Activated T-helper 1 cell treated with anti-CD3 and anti-CD28 coated beads, Interleukin-12 subunit alpha, Interleukin-12 subunit beta, Interleukin-2, Interleukin-4 antibody, amounts not matched to agents 30 ng/mL and 10 ng/mL and 1 ng/mL, durations not matched to agents 14 hours and 24 hours and 36 hours (primary cell): ENCODE data around the gene FRS3. TPM values are rescaled to one million over a fixed set of nuclear protein-coding genes. Genes with fewer than 3 reads are reported as not detected.
"Not testable (repeated sequence)": the region's sequence is repeated elsewhere in the genome, so short reads cannot be mapped to it uniquely, and the experiment has no call there.

Experiments used
- DNase-seq: peaks from one replicate; pipeline ENCODE4 v3.0.0; 2021; ENCODE audit warnings: low spot score
- H3K27ac Mint-ChIP-seq: one replicate; pipeline ENCODE4 v1.8.0; 2021; ENCODE audit warnings: mild to moderate bottlenecking, mixed read lengths
- H3K27me3 Mint-ChIP-seq: one replicate; pipeline ENCODE4 v1.8.0; 2022; ENCODE audit warnings: mild to moderate bottlenecking, moderate library complexity, mixed read lengths; ENCODE audit not compliant: insufficient read depth
- H3K36me3 Mint-ChIP-seq: one replicate; pipeline ENCODE4 v1.8.0; 2021; ENCODE audit warnings: low read depth, mixed read lengths
- H3K4me1 Mint-ChIP-seq: one replicate; pipeline ENCODE4 v1.8.0; 2021; ENCODE audit warnings: low read depth, mixed read lengths
- H3K4me3 Mint-ChIP-seq: one replicate; pipeline ENCODE4 v1.8.0; 2021; ENCODE audit warnings: mild to moderate bottlenecking, moderate library complexity, mixed read lengths
- H3K9me3 Mint-ChIP-seq: one replicate; pipeline ENCODE4 v1.8.0; 2021; ENCODE audit warnings: mixed read lengths
- intact Hi-C: fragments of 100-400 bp; cut with micrococcal nuclease; formaldehyde crosslinking; loops from one replicate; pipeline ENCODE4 v1.15.1; 2024
- total RNA-seq: library from RNA; stranded (reverse); gene quantifications from 2 replicates; pipeline ENCODE4 v1.2.3, GENCODE V29; 2022

The FRS3 gene
- total RNA-seq, 1 donor from 2014 or later = 5.3 TPM

DNA sequence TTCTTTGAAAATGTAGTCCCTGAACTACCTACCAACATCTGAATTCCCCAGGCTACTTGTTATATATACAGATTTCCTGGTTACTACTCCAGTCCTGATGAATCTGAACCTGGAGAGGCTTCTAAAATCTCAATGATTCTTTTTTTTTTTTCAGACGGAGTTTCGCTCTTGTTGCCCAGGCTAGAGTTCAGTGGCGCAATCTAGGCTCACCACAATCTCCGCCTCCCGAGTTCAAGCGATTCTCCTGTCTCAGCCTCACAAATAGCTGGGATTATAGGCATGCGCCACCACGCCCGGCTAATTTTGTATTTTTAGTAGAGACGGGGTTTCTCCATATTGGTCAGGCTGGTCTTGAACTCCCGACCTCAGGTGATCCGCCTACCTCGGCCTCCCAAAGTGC, 32.2 kb upstream of the FRS3 start:
- H3K4me1 Mint-ChIP-seq, DNase-seq, H3K4me3 Mint-ChIP-seq, H3K36me3 Mint-ChIP-seq, H3K9me3 Mint-ChIP-seq, H3K27ac Mint-ChIP-seq, intact Hi-C loops, H3K27me3 Mint-ChIP-seq: not testable (repeated sequence)

DNA sequence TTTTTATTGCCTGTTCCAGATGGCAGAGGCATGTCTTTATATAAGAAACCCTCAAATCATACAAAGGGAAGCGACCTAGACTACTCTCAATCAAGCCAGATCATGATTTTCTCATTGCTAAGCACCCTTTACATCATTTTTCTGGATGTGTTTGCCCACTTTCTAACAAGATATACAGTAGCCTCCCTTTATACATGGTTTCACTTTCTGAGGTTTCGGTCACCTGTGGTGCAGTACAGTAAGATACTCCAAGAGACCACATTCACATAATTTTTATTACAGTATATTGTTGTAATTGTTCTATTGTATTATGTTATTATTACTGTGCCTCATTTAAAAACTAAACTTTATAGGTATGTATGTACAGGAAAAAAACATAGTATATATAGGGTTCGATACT, 31.4 kb upstream of the FRS3 start:
- H3K4me3 Mint-ChIP-seq = no peak overlapping the region
- no peak overlapping the region for H3K27ac Mint-ChIP-seq
- H3K27me3 Mint-ChIP-seq = no peaks in the 10 kb centered on the region
- H3K36me3 Mint-ChIP-seq = no peaks in the 10 kb centered on the region
- no peaks in the 10 kb centered on the region for H3K9me3 Mint-ChIP-seq
- no peak for DNase-seq
- H3K4me1 Mint-ChIP-seq = no peaks in the 10 kb centered on the region
- intact Hi-C loops = no loop called here

DNA sequence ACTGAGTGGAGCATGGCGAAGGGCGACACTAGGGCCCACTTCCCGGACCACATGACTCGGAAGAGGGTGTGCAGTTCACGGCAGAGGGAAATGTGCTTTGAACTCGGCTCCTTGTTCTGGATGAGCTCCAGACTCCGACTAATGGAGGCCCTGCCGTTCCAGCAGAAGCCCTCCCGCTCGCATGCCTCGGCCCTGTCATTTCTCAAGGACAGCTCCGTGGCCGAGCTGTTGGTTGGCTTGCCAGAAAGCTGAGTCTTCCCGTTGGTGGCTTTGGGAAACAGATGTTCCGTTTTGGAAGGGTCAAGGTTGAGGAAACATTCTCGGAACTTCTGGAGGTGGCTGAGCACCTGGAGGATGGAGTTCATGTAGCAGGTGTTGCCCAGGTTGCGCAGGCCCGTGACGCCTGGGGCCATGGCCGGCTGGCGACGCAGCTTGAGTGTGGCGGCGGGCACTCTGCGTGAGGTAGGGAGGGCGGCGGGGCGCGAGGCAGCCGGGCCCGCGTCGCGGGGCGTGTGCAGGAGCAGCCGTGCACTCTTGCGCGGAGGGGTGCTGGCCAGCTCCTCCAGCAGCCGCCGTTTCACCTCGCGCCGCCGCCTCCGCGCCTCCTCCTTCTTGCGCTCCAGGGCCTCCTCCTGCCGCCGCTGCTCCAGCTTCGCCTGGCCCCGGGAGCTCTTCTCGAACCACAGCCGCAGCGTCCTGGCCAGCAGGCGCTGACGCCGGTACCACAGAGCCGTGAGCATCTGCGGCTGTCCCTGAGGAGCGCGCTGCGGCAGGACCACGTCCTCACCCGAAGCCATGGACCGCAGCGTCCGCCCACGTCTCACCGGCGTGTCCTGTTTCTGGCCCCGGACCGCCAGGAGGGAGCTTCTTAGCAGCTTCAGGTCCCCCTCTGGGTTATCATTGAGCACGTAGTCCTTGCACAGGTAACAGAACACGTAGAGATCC, 26.4 kb upstream of the FRS3 start:
- Mint-ChIP-seq H3K9me3 (no peaks in the 10 kb centered on the region), H3K27ac (no peak overlapping the region), H3K27me3 (no peaks in the 10 kb centered on the region), H3K36me3 (no peaks in the 10 kb centered on the region), H3K4me1 (no peaks in the 10 kb centered on the region), H3K4me3 (no peak overlapping the region)
- DNase-seq = no peak
- intact Hi-C loops = no loop called here

DNA sequence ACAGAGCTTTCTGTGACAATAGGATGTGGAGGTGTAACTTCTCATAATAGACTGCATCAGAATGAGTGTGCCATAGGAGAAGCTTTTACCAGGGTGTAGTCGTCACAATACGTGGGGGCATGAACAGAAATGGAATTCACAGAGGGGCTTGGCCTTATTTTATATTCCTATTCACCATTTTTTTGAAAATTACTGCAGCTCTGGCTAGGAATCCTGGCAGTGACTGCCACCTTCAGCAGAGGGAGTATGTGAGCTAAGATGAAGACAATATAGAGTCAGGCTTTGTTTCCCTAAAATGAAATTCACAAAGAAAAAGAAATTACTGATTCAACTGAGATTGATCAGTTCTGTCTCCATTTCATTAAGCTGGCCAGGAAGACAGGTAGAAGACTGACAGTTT, 21.7 kb upstream of the FRS3 start:
- no peaks in the 10 kb centered on the region for H3K4me1 Mint-ChIP-seq
- no peak overlapping the region for H3K4me3 Mint-ChIP-seq
- no peaks in the 10 kb centered on the region for H3K9me3 Mint-ChIP-seq
- no peak overlapping the region for H3K27ac Mint-ChIP-seq
- intact Hi-C loops = loop anchor here (1.0 kb wide), 1 partner anchor 243 kb away; no protein-coding TSS in a partner anchor
- H3K36me3 Mint-ChIP-seq = peaks cover 2% of the 10 kb centered on the region
- H3K27me3 Mint-ChIP-seq = no peaks in the 10 kb centered on the region
- no peak for DNase-seq

DNA sequence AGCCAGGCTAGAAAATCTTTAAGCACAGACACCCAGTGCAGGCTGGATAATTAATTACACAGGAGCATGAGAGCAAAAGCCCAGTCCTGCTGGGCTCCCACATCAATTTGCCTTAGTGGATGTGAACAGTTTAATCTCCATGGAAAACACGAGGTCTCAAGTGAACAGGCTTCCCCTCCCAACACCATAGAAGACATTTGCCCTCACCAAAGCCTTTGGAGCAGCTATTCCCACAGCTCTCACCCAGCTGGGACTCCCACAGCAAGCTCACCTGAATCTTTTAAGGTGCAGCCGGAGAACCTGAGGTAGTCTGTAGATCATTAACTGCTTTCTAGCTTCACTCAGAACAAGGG, 19.8 kb upstream of the FRS3 start:
- Mint-ChIP-seq H3K36me3 (peaks cover 7% of the 10 kb centered on the region), H3K4me1 (no peaks in the 10 kb centered on the region), H3K27me3 (no peaks in the 10 kb centered on the region), H3K4me3 (no peak overlapping the region), H3K27ac (no peak overlapping the region), H3K9me3 (no peaks in the 10 kb centered on the region)
- DNase-seq = no peak
- intact Hi-C loops = no loop called here

DNA sequence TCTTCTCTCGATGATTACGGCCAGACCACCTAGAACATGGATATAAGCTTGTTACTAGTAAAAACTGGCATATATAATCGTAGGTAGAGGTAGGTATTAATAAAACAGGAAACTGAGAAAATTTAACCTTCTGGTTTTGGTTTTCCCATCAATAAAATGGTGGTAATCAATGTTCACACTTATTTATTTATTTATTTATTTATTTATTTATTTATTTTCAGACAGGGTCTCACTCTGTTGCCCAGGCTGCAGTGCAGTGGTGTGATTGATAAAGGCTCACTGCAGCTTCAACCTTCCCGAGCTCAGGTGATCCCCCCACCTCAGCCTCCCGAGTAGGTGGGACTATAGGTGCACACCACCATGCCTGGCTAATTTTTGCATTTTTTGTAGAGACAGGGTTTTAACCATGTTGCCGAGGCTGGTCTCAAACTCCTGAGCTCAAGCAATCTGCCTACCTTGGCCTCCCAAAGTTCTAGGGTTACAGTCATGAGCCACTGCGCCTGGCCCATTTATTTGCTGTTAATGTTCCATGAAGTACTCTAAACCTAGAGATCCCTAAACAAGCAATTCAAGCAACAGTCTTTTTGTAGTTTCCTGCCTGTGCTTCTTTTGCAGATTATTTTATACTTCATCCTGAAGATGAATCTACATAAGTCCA, 19.3 kb upstream of the FRS3 start:
- no peak overlapping the region for H3K27ac Mint-ChIP-seq
- H3K4me3 Mint-ChIP-seq = no peak overlapping the region
- H3K36me3 Mint-ChIP-seq = peaks cover 7% of the 10 kb centered on the region
- DNase-seq = no peak
- H3K27me3 Mint-ChIP-seq = no peaks in the 10 kb centered on the region
- H3K9me3 Mint-ChIP-seq = no peaks in the 10 kb centered on the region
- no peaks in the 10 kb centered on the region for H3K4me1 Mint-ChIP-seq
- intact Hi-C loops = no loop called here

DNA sequence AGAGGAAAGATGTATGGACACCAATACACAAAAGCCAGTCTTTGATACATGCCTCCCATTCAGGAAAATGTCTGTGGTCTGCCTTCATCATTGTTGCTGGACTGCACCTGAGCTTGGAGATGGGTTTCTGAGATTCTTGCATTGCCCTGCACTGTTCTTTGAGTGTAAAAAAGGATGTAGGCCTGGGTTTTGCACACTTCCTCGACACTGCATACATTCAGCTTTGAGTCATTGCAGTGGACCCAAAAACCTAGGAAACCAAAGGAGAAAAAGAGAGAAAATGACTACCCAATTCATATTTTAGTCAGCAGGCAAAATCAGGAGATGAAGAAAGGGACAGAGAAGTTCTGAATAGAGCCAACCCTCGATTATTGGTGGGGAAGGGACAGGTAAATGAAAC, 16.8 kb upstream of the FRS3 start:
- Mint-ChIP-seq H3K9me3 (no peaks in the 10 kb centered on the region), H3K36me3 (peaks cover 17% of the 10 kb centered on the region), H3K27ac (no peak overlapping the region), H3K27me3 (no peaks in the 10 kb centered on the region), H3K4me3 (no peak overlapping the region), H3K4me1 (no peaks in the 10 kb centered on the region)
- no peak for DNase-seq
- intact Hi-C loops = no loop called here

DNA sequence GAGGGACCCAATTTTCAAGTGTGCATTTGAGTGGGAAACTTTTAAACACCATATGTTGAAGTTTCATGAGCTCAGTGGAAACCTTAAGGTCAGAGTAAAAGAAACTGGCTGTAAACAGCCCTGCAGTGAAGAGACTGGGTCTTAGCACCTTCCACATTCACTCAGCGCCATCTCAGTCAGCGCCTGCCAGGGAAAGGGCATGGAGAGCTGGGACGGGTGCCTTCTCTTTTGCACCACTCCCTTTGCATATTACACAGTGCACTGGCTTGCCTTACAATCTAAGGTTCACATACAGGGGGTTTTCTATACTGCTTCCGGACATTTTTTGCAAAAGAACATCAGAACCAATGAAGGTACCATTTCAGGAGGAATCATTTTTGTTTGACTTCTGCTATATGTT, 12.3 kb upstream of the FRS3 start:
- no peaks in the 10 kb centered on the region for H3K9me3 Mint-ChIP-seq
- peaks cover 35% of the 10 kb centered on the region for H3K36me3 Mint-ChIP-seq
- intact Hi-C loops = no loop called here
- no peak overlapping the region for H3K4me3 Mint-ChIP-seq
- no peak overlapping the region for H3K27ac Mint-ChIP-seq
- H3K27me3 Mint-ChIP-seq = peaks cover 1% of the 10 kb centered on the region
- no peak for DNase-seq
- H3K4me1 Mint-ChIP-seq = peaks cover 17% of the 10 kb centered on the region

DNA sequence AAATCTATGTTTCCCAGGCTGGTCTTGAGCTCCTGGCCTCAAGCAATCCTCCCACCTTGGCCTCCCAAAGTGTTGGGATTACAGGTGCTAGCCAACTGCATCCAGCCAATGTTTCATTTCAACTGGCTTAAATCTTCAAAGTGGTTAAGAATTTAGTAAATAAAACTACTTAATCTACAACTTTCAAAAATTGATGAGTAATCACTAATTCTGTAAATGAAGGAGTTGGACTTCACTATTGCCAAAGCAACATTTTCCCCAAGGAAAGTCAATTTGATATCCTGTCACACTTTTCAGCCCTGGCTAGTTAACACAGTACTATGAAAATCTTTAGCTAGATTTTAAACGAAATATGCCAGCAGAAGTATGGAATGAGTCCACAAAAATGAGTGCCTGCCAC, 11.6 kb upstream of the FRS3 start:
- H3K27me3 Mint-ChIP-seq = peaks cover 3% of the 10 kb centered on the region
- no peak overlapping the region for H3K4me3 Mint-ChIP-seq
- H3K4me1 Mint-ChIP-seq = peaks cover 17% of the 10 kb centered on the region
- no peak overlapping the region for H3K27ac Mint-ChIP-seq
- intact Hi-C loops = no loop called here
- DNase-seq = no peak
- peaks cover 32% of the 10 kb centered on the region for H3K36me3 Mint-ChIP-seq
- H3K9me3 Mint-ChIP-seq = no peaks in the 10 kb centered on the region

DNA sequence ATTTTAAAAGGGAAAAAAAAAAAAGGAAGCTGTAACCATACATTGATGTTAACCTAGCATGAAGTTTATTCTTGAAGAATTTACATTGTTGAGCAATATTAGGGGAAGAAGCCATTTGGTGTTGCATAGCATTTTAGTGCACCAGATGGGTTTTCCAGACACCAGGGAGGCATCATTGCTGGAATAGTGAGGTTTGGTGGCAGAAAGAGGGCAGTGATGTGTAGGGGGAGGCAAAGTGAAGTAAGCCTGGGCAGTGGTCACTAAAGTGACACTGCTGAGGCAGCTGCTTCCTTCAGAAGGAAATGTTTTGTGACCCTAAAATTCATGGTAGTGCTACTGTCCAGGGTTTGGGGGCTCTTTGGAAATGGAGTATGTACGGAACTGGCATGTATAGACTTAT, 10.3 kb upstream of the FRS3 start:
- peaks cover 30% of the 10 kb centered on the region for H3K36me3 Mint-ChIP-seq
- DNase-seq = no peak
- H3K9me3 Mint-ChIP-seq = no peaks in the 10 kb centered on the region
- intact Hi-C loops = no loop called here
- H3K27ac Mint-ChIP-seq = no peak overlapping the region
- H3K4me3 Mint-ChIP-seq = no peak overlapping the region
- H3K27me3 Mint-ChIP-seq = peaks cover 4% of the 10 kb centered on the region
- peaks cover 17% of the 10 kb centered on the region for H3K4me1 Mint-ChIP-seq

DNA sequence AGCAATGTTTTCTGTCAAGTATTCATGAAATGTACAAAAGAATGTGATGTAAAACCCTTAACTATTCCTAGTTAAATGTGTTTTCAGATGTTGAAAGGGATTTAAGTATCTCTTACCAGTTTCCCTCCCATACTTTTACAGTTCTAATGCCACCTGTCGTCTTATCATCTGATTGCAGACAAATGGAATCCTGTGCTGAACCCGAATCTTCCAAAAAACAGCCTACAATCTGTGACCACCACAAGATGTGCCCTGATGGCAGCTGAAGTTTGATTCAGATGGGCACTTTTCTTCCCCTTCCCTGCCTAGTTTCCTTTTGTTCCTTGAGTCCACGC, 9.7 kb upstream of the FRS3 start:
- Mint-ChIP-seq H3K4me1 (peaks cover 17% of the 10 kb centered on the region), H3K9me3 (no peaks in the 10 kb centered on the region), H3K4me3 (peak overlapping the region; percentile 97), H3K27me3 (peaks cover 5% of the 10 kb centered on the region), H3K27ac (no peak overlapping the region), H3K36me3 (peaks cover 28% of the 10 kb centered on the region)
- no peak for DNase-seq
- intact Hi-C loops = loop anchor here (5.0 kb wide), 2 partner anchors 242 to 1728 kb away; partner anchors contain the start of genes FOXP4, POLR1C and YIPF3

DNA sequence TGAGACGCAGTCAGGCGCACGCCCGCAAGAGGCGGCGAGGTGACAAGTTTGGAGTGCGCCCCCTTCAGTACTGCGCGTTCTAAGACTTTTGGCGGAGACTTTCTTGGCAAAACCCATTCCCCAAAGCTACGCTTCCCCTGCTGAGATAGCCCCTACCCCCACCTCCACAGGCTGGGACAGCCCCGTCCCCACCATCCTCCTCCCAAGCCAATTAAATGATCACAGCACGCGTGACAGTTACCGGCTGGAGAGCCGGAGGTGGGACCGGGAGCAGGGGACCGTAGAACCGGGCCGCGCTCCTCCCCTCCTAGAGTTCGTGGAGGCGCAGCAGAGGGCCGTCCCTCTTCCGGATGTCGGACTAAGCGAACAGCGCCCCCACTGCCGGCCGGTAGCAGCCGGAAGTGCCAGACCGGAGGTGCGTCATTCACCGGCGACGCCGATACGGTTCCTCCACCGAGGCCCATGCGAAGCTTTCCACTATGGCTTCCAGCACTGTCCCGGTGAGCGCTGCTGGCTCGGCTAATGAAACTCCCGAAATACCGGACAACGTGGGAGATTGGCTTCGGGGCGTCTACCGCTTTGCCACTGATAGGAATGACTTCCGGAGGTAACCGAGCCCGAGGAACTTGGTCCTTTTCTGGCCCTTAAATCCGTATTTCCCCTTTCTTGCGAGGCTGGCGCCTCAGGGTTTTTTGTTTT, 7.7 kb upstream of the FRS3 start, which contains the start of gene TOMM6:
TOMM6 (plus strand) TSS at position 476 of the 699 bp plus-strand sequence; CDS start at position 480, 4 bp downstream.
- H3K4me1 Mint-ChIP-seq = peaks cover 17% of the 10 kb centered on the region
- H3K4me3 Mint-ChIP-seq = peak within 1 kb of the TSS; percentile 97
- H3K9me3 Mint-ChIP-seq = no peaks in the 10 kb centered on the region
- H3K27me3 Mint-ChIP-seq = peaks cover 12% of the 10 kb centered on the region
- H3K27ac Mint-ChIP-seq = peak within 1 kb of the TSS; percentile 93
- intact Hi-C loops = loop anchor here (1.0 to 5.0 kb wide), 15 partner anchors 8 to 1730 kb away; partner anchors contain the start of genes BYSL, FOXP4, FRS3 and MED20
- DNase-seq = peak; percentile 95
- peaks cover 26% of the 10 kb centered on the region for H3K36me3 Mint-ChIP-seq
